Fibroblast of skin of left biceps (primary cell): ENCODE results near the gene CBLB.
"Not testable (repeated sequence)": the region's sequence is repeated elsewhere in the genome, so short reads cannot be mapped to it uniquely, and the experiment has no call there.

ENCODE experiments used
- DNase-seq, 2 experiments: peaks; one replicate each; pipeline ENCODE4 v3.0.0-alpha.2; 2013; ENCODE audit warnings: low read depth in 2 of 2

Gene CBLB

DNA sequence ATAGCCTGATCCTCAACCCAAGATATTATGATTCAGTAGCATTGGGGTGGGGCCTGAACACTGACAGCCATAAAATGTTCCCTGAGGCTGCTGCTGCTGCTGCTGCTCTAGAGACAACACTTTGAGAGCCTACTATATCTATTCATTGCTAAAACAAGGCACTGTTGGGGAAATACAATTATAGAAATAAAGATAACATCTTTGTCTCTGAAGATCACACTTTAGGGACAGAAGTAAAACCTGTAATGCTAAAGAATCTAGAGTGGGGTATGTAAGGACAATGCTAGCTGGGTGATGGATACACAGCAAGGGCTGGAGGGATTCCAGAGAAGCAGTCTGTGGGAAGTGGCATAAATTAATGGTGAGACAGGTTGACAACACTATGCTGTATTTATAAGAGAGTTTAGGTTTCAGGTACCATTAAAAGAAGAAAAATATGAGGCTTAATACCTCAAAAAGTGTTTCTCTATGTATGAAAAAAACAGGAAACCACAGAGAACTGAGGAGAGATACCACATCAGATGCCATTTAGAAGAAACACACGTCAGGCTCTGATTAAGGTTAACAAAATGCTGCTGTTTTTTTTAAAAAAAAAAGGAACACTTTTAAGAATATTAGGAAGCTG lies 115.9 kb downstream of the CBLB start:
- no peak for DNase-seq

DNA sequence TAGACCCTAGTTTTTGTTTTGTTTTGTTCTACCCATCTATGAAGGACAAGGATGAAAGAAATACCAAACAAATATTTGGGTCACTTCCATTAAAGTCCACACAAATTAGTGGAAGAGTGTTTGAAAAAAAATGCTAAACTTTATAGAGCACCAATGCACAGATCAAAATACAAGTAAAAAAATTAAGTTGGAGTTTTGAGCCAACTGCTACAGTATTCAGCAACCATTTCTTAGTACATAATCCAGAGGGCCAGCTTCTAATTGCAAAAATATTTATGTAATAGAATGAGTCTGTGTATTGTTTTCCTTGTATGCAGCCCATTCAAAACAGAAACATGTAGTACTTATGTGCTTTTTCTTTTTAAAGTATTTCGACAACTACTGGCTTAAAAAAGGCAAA lies 121.1 kb downstream of the CBLB start:
- DNase-seq: no peak

DNA sequence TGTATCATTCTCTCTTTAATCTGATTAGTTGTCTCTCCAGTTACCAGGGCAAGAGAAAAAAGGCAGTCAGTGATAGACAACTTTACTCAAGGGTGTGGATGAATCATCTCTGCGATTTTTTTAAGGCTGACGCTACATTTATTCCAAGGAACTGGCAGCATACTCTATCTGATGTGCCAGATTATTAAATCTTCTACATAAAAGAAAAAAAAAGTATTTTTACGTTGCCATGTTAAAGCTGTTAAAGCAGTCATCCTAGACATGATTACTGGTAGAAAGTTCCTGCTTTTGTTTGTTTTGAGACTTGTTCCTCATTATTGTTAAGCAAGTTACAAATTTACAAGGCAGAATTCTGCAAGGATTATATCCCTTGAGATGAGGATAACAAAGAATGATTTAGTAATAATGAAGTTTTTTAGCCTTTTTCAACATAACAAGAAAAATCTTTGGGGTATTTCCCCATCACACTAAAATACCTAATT lies 121.7 kb downstream of the CBLB start:
- DNase-seq: peak; percentile 25 to 26

DNA sequence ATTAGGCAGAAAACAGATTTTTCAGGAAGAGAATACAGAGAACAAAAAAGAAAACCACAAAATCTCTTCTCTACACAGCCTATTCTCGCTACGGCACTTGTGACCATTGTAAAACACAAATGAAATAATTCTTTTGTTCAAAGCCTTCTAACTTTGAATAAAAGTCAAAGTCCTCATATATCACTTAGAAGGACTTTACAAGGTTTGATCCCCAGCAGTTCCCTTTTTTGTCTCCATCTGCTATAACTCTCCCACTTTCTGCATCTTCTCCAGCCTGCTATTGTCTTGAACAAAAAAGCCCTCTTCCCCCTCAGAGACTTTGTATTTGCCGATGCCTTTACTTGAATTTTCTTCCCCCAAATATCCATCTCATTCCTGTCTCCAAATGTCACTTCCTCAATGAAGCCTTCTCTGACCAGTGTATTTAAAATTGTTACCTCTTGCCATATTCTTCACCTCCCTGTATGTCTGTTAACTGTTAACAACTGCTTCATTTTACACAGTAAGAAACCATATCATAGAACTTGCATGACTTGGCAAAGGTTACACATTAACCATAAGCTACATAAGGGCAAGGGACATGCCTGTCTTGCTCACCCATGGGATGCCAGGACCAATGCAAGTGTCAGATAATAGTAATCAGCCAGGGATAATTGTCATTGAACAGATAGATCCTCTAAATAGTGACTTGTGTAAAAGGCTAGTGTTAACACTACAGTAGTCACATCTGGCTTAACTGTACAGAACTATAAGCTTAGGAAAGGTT lies 122.4 kb downstream of the CBLB start:
- no peak for DNase-seq

DNA sequence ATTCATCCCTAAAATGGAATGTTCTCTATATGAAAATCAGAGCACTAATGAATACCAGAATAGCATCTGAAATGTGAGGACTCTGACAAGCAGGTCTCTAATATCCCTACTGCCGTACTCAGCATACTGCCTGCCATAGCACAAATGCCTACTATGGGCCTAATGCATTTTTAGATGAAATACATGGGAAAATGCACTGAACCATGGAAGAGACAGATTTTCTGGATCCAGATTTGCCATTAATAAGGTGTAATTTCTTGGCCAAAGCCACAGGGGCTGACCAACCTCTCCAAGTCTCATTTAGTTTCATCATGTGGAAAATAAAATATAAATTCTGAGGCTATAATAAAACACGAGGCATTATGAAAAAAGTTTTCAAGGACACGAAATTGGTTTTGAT lies 123.8 kb downstream of the CBLB start:
- no peak for DNase-seq

DNA sequence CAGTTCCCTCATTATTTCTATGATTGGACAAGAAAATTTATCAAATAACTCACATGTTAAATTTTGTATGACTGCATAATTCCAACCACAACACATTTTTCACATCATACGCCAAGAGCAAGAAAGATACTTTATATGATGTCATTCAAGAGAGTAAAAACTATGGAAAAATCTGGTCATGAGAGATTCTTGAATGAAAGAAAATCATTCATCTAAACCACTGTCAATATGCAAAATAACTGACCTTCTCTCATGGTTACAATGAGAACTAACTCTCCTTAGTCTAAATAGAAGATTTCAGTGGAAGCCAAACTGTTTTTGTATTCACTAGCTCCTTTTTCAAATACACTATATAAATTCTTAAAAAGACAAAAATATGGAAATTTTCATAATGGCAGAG lies 124.6 kb downstream of the CBLB start:
- DNase-seq: no peak

DNA sequence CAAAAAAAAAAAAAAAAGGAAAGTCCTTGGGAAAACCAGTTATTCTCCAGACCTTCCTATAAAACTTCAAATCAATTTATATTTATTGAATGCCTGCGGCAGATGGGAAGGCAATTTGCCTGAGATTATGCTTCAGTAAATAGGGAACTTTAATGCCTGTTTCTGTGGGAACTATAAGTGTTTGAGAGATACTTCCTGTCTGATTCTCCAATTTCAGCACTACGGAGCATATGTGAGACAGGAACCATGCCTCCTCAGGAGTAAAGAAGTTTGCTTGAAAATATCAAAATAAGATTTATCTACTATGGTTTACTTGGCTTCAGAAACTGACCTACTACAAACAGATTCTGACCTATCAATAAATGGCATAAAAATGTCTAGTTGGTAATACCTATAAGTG lies 135.5 kb downstream of the CBLB start:
- no peak for DNase-seq

DNA sequence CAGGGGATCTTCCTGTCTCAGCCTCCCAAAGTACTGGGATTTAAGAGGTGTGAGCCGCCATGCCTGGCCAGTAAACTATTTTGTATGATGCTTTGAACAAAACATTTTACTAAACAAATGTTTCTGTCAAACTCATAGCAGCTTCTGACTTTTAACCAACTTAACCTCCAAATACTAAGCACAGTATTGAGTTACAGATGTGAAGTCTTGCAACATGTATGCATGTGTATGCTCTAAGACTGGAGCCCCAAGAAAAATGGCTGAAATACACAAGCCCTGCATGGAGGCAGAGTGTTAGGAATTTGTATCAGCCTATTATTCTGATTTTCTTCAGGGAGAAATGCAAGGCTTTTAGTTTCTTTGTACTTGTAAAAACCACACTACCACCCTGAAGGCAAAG lies 137.1 kb downstream of the CBLB start:
- no peak for DNase-seq

DNA sequence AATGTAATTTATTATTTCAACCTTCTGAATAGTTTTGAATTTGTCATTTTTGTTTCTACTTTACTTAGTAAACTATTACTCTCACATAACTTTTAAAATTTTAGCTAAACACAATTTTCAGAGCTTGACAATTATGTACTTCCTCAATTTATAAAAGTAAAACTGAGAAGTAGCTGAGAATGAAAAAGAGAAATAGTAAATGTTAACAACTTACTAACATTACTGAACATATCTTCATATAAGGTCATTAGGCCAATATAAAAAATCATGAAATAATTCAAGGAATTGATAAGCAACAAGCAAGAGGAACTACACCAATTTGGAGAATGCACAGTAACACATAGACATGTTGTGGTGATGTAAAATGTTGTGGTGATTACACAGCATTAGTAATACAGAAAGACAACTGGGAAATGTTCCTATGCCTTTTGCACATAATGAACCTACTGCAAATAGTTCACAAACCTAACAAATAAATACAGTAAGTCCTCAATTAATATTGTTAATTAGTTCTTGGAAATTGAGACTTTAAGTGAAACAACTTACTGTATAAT lies 137.9 kb downstream of the CBLB start:
- no peak for DNase-seq

DNA sequence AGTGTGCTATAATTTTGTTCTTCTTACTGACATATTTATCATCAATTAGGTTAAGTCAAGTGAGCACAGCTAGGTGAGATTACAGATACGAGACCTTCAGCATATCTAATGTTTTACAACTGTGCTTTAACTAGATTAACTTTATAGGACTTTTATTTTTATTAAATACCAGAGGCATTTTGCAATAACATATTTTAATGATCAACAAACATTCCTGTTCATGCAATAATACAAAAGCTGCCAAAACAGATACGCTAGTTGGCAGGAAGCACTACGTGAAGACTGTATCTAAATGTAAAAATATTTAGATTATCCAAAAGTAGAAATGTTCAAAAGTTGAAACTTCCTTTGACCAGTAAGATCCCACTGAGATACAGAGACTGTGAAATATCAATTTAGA lies 139.1 kb downstream of the CBLB start:
- peak; percentile 21 to 30 for DNase-seq

DNA sequence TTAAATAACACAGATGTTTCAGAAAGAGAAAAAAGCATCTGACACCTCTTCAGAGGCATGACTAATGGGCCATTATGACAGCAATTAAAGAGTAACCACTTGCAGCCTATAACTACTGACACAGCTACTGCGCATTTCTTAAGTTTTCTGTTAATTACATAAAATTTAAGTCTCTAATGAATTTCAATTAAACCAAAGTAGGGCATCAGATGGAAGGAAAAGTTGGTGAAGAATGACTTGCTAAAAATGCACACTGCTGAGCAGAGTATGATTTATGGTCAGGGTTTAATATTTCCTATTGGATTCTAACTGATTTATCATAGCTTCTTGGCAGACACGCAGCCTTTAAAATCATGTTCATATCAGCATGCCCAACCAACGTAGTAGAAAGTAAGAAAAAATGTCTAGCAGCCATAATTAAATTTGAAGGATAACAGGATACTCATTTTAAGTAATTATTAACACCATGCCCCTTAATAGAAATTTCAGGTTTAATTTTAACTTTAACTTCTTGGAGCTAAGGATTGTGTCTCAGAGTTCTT lies 140.0 kb downstream of the CBLB start:
- no peak for DNase-seq

DNA sequence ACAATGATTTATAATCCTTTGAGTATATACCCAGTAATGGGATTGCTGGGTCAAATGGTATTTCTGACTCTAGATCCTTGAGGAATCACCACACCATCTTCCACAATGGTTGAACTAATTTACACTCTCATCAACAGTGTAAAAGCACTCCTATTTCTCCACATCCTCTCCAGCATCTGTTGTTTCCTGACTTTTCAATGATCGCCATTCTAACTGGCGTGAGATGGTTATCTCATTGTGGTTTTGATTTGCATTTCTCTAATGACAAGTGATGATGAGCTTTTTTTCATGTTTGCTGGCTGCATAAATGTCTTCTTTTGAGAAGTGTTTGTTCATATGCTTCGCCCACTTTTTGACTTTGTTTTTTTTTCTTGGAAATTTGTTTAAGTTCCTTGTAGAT lies 141.8 kb downstream of the CBLB start:
- not testable (repeated sequence) for DNase-seq

DNA sequence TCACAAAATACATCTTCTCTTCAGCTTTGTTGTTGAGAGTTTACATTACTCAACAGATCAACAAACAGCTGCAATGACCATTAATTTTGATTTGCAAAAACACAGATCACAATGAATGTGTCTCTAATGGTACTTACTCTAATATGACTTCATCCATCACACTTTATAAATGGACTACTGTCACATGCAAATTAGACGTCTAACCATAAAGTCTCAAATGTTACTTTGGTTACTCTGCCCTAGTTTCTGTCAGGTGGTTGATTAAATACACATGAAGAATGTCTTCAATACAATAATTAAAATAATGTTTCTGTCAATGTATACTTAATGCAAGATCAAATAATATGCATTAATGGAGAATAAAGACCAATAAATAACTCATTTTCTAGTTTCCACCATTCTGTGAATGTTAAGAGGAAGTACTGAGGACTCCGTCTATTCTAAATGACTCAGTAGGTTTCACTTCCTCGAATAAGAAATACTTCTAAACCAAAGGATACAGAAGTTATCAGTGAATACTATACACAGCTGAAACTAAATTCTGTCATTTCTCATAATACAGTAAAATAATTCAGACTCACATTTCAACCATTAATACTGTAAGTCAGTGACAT lies 145.8 kb downstream of the CBLB start:
- DNase-seq: no peak

DNA sequence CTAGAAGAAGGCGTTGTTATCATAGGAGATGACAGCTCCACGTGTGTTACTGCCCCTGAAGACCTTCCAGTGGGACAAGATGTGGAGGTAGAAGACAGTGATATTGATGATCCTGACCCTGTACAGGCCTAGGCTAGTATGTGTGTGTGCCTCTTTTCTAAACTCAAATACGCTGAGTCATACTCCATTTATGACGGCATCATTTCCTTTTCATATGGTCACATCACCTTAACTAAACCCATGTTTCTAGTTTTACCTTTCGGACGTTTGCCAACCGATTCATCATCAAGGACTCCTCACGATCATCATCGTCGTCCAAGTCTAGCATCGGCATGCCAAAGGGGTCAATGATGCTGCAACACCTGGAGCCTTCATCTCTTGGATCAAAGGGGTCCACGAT lies 149.0 kb downstream of the CBLB start:
- DNase-seq: no peak

DNA sequence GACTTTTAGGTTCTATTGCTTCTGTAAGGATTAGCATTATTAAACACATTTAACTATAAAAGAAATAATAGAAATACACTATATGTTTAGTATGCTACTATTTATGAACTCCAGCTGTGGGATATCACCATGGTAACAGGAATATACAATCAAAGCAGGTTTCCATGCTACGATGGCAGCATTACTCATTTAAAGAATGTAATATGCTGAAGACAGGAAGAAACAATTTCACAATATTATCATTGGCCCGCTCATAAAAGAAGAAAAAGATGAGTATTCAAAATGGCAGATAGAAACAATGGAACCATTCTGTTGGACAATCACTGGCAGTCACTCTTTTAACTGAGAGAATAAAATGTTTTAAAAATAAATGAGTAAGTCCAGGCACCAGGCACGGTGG lies 153.4 kb downstream of the CBLB start:
- peak; percentile 60 to 62 for DNase-seq

DNA sequence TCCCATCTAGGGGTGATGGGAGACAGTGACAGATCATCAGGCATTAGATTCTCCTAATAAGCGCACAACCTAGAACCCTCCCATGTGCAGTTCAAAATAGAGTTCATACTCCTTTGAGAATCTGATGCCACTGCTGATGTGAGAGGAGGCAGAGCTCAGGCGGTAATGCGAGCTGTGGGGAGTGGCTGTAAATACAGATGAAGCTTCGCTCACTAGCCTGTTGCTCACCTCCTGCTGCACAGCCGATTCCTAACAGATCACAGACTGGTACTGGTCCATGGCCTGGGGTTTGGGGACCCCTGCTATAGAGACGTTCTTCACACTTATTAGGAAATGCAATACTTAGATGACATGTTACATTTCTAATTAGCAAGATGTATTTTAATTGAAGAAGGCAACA lies 154.4 kb downstream of the CBLB start:
- DNase-seq: no peak

DNA sequence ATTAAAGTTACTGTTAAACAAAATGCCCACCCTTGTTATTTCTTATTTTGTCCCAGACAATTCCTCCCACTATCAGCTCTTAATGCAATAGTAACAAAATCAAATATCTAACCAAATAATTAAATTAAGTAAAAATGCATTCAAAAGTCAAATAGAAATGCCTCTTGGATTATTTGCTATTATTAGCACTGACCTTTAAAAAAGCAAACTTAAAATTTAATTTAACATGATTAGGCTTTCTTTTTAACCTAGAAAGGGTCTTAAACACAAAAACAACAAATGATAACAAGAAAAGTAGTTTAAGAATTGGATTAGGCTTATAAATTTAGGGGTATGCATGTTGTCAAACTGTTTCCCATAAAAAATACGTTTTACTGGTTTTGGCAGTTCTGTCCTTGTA lies 159.8 kb downstream of the CBLB start:
- DNase-seq: no peak

DNA sequence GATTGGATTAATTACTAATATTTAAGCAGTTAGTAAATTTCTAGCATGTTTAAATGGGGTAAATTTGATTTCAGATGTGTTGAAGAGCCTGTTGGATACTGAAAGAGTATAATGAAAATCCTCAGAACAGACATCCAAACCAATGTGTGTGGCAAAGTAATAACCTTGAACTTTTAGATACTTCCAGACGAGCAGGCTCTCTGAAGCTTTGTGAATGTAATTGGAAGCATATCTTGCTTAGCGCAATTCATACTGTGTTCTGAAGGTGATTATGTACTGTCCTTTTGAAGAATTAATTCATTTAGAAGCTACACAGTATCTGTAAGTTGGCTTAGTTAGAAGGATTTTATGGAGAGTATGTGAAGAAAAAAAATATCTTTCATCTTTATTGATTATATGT lies 161.8 kb downstream of the CBLB start:
- DNase-seq: no peak

DNA sequence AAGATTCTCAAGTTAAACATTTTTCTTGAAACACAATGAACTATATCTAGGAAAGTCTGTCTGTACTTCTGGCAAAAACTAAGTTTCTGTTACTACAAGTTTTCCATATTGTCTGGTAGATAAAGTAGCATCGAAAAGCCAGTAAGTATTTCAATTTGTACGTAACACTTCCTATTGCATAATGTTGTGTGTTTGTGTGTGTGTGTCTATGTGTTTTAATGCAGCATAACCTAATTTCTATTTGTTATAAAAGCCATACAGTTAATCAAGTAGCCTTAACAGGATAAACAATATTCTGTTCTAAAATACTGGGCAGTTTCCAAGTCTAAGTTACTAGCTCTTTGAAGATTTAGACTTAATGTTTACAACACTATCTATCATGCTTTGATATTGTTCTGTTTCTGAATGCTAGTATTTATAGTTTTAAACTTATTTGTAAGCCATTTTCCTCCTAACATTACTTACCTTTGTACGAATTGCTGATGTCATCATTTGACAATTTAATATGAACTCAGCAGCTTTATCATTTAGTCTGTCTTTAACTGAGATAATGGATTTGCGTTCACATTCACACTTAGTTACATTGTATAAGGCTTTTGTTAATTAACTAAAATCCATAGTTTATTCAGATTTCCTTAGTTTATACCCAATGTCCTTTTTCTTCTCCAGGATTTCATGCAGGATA lies 163.9 kb downstream of the CBLB start:
- DNase-seq: no peak

DNA sequence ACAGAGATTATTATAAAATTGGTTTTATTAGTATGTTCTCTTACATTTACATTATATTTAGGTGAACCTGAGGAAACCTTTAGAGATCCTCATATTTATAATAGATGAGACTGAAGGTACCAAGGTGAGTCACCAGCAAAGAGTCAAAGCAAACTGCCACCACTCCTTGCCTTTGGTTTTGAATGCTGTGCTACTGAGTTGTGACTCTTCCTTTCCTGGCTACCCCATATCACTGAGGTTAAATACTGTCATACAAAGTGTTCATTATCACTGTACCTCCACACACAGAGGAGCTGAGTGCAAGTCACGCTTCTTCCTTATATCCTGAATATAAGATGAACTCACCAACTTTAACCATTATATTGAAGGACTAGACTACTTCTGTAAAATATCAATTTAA lies 168.2 kb downstream of the CBLB start:
- no peak for DNase-seq

DNA sequence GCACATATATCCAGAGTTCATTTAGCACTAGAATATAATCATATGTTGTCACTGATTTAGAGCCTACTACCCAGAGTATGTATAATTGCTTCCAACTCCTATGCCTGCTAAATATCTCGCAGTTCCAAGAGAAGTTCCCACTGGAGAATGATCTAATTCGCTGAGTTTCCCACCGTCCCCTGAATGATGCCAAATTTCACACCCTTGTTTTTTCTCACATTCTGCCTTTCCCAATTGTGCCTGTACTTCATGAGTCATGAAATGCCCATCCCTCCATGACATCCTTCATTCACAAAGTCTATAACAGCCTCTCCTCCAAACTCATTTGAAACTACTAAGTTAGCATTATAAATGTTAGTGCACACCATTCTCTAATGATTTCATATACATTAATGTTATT lies 177.2 kb downstream of the CBLB start:
- no peak for DNase-seq

DNA sequence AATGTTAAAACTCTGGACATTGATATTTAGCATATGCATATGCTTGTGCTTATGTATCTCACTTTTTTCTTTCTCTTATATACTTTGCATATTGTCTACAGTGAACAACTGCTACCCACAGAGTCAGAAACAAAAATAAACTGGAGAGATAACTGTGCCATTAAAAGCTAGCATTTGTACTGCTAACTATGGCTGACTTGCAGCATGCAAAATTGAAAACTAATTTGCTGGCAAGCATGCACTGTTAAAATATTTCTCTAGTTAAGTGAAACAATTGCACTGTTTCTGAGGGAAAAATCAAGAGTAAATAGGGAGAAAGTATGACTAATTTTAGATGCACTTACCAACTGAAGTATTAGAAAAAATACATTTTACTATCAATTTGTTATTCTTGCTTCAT lies 177.8 kb downstream of the CBLB start:
- no peak for DNase-seq
